MM.1S (cell line): ENCODE data around the gene PFKFB4.

Experiments used
- EZH2phosphoT487 ChIP-seq: fragments of 300-600 bp; sonication (generic); IDR thresholded peaks from 2 replicates; pipeline ENCODE4 v1.6.1; 2018; ENCODE audit warnings: antibody characterized with exemption, low read length
- TF ChIP-seq, protein P1 (sequence below): fragments of 300-600 bp; sonication (generic); IDR thresholded peaks from 2 replicates; pipeline ENCODE4 v1.5.1; 2016; ENCODE audit warnings: antibody characterized with exemption, low read length, mixed read lengths

DNA sequence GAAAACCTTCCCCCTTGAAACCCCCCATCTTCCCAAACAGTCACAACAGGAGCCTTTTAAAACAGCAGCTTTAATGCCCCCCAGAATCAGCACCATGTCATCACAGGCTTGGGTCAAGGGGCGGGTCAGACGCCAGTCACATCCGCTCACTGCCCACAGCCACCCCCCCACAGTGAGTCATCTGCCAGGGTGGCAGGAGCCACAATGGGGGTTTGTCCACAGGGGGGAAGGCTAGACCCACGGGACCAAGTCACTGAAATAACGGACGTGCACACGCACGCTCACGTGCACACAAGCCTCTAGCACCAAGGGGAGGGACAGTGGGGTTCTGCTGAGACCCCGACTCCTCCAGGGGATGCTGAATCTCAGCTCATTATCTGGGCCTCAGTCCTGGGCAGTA, 7.4 kb upstream of the PFKFB4 start:
- TF ChIP-seq EZH2phosphoT487: no peak
- TF ChIP-seq, protein P1, sequence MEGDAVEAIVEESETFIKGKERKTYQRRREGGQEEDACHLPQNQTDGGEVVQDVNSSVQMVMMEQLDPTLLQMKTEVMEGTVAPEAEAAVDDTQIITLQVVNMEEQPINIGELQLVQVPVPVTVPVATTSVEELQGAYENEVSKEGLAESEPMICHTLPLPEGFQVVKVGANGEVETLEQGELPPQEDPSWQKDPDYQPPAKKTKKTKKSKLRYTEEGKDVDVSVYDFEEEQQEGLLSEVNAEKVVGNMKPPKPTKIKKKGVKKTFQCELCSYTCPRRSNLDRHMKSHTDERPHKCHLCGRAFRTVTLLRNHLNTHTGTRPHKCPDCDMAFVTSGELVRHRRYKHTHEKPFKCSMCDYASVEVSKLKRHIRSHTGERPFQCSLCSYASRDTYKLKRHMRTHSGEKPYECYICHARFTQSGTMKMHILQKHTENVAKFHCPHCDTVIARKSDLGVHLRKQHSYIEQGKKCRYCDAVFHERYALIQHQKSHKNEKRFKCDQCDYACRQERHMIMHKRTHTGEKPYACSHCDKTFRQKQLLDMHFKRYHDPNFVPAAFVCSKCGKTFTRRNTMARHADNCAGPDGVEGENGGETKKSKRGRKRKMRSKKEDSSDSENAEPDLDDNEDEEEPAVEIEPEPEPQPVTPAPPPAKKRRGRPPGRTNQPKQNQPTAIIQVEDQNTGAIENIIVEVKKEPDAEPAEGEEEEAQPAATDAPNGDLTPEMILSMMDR: no peak
